Measurements from ENCODE around the gene TBX18.

Gene TBX18

GRCh38 chr6:84743616-84744015, 20.8 kb downstream of the TBX18 start:
- DNase-seq: no peak

DNA sequence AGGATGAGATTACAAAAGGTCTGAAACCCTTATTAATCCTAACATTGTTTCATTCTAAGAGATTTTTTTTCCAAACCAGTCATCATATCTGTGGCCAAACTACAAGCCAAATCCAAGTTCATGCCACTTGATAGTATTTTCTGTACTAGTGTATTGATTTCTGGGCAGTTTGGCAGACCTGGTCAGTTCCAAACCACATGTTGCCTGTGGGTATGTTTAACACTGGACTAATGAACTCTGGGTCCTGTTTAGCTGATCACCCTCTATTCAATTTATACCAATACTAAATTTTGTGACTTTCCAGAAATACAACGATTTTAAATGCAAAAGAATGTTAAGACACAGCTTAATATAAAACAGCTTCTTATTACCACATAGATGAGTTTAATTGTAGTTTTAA, 24.0 kb downstream of the TBX18 start:
- no peak for DNase-seq

DNA sequence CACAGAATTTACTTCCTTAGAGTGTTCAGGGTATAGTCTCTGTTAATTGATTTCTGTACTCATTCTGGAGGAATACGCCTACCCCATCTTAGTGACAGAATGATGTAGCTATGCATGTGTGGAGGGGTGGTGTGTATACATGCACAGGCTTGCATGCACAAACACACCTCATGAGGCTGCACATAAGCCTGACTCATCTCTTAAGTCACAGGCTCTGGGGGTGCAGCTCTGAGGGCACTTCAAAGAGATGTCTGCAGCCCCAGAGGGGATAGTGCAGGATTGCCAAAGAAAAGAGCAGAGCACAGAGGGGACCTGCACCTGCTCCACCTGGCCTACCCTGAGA, 24.6 kb downstream of the TBX18 start:
- DNase-seq: no peak

- no peak for DNase-seq
Measured at GRCh38 chr6:84738996-84739865, 25.2 kb downstream of the TBX18 start.

- DNase-seq: no peak
Measured at GRCh38 chr6:84733889-84734288, 30.5 kb downstream of the TBX18 start.

DNA sequence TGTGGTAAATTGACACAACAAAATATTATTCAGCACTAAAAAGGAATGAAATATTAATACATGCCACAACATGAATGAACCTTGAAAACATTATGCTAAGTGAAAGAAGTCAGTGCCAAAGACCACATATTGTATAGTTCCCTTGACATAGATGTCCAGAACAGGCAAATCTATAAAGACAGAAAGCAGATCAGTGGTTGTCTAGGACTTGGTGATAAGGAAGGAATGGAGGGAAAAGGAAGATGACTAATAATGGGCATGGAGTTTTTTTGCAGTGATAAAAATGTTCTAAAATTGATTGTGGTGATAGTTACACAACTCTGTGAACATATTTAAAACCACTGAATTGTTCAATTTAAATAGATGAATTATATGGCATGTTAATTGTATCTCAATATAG, 32.5 kb downstream of the TBX18 start:
- no peak for DNase-seq

DNA sequence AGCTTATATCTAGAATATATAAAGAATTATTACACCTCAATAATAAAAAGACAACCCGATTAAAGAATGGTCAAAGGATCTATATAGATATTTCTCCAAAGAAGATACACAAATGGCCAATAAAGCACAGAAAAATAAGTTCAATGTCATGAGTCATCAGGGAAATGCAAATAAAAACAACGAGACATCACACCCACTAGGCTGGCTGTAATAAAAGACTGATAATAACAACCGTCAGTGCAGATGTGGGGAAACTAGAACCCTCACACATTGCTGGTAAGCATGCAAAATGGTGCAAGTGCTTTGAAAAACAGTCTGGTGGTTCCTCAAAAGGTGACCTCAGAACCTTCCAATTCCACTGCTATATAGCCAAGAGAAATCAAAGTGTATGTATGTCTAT, 33.0 kb downstream of the TBX18 start:
- DNase-seq: no peak

DNA sequence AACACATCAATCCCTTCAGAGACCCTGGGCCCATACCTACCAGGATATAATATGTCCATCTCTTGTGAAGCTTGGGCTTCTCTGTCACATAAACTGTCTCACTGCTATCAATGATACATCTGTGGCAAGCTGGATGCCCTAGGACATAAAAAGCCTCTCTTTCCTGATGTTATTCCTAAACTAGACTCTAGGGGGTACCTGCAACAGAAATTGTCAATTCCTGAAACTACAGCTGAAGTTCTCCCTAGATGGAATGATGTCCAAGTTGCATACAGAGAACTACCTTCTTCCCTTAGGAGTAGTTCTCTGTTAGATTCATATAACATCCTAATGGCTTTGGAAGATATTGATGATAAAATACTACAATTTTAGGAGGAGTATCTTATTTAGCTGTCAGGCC, 35.8 kb downstream of the TBX18 start:
- no peak for DNase-seq

- no peak for DNase-seq
Measured at GRCh38 chr6:84719152-84719551, 45.2 kb downstream of the TBX18 start.

DNA sequence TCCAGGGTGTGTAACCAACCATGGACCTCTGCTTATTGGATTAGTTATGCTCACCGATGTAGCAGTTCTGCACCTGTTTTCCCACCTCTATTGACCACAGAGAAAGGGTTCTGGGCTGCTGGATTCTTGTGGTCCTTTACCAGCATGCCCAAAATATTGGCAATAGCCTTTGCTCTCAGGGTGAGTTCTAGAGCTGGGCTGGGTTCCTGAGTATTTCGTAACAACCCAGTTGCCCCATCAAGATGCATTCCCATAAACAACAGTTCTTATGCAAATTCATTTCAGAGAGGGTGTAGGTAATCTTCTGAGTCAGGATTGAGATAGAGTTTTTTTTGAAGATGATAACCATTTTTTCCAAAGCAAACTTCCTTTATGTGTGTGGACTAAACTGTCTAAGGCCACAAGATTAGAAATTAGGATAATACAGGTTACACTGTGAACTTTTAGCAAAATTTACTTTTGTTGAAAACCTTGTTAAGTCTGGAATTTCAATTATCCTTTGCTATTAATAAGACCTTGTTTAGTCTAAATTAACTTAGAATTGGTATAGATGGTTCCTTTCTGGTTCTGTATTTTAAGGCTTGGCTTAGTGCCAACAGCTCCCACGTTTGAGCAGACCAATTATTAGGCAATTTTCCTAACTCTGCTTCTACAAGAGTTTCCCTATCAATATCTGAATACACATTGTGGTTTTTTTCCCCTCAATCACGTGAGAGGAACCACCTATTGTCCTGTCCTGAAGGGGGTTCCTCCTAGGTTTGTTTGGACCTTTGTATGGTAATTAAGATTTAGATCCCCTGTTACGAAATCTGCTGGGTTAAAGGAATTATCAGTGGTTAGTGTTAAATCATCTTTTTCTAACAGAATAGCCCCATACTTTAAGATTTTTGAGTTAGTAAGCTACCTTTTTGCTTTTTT, 46.1 kb downstream of the TBX18 start:
- DNase-seq: no peak

- DNase-seq: no peak
Measured at GRCh38 chr6:84709121-84709520, 55.3 kb downstream of the TBX18 start.

DNA sequence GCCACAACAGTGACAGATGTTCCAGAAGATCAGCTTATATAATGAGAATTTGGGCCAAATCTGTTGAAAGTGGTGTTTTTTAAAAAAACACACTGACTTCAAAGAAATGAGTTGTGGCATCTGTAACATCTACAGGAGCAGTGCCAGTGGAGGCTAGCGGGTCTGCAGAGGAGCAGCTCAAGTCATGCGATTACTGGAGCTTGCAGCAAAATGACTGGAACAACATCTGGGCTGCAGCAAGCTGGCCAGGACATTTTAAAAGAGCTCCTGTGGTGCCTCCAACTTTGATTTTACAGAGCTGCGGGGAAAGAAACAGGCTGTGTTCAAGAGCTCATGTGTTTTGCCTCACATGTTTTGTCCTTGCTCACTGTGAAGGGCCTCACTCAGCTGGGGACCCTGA, 57.2 kb downstream of the TBX18 start:
- no peak for DNase-seq

- DNase-seq: no peak
Measured at GRCh38 chr6:84696166-84696565, 68.2 kb downstream of the TBX18 start.

DNA sequence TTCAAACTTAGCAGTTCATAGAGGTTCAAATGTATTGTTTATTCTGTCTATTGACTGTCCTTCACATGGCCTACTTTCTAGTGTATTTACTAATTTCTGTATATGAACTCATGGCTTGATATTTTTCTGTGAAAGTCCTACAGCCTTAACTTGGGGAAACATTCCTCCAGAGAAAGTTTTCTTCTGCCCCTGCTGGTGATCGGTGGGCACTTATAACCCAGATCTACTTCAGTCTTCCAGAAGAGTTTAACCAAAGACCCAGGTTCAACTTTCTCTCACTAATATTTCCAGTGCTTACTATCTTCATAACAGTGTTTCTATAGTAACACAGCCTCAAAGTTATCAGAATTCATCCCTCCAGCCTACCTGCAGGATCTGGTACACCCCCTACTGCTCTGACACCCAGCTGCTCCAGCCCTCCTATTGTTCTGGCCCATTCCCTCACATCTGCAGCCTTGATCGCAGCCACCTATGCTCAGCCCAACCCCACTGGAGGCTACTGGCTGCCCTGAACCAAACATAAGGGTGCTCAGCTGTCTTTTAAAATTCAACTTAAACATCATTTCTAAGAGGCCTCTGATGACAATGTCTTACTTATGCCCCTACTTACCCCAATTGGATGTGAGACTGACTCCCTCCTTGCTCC, 72.3 kb downstream of the TBX18 start:
- DNase-seq: no peak

DNA sequence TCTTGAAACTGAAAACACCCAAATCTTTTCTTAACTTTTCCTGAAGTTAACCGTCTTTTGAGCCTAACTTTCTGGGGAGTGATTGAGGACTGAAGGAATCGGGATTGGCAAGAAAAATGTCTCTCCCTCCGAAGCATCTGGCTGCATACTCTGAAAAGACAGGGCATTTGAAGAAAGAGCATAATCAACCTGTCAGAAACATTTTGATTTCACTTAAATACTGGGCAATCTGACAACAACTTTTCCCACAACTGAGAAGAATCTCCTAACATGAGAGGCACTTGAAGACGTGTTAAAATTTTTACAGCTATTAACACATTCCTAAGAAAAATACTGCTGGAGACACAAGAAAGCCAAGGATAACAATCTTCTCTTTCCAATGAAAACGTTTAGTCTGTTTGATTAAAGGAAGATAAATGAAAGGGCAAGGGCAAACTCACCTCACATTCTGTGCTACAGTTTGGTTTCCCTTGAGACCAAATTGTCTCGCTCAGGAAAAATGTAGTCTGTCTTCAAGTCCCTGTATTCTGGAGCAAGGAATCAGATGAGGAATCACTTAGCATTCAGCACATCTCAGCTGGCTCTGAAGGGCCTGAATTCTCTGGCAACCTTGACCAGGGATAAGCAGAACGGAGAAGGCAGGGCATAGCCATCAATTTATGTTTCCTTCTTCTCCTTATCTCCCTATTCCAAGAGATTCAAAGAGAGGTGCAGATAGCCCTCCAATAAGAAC, 76.1 kb downstream of the TBX18 start:
- DNase-seq: no peak

DNA sequence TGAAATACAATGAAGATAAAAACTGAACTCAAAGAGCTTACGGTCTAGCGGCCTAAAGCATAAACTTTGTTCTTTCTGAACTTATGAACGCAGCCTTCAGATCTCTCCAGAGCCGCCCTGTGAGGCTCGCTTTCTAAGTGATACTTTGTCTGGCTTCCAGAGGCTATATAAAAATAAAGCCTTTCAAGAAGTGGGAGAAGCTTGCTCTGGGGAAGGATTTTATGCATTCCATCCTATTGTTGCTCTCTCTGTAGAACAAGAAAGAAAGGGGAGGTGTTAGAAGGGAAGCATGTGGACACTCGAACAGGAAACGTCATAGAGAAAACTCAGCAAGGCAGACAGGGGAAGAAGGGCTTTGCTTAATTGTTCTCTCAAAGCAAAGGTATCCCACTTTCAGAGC, 77.0 kb downstream of the TBX18 start:
- DNase-seq: no peak

GRCh38 chr6:84685983-84686584, 78.3 kb downstream of the TBX18 start:
- DNase-seq: no peak

- no peak for DNase-seq
Measured at GRCh38 chr6:84681693-84682326, 82.6 kb downstream of the TBX18 start.

GRCh38 chr6:84675651-84676050, 88.7 kb downstream of the TBX18 start:
- DNase-seq: no peak

DNA sequence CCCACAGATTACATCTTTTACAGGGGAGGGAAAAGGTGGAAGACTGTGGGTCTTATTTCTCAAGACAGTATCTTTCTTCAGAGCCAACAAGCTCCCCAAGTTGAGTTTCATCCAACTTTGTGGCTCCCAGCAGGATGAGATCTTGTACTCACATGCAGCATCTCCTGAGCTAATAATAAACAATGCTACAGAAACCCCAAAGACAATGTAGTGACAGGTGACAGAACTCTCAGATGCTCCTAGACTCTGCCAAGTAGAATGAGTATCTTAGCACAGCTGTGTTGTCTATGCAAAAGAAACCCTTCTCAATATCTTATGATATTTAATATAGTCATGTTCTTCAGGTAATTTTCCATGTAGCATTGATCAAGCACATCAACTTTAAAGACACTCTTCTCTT, 90.0 kb downstream of the TBX18 start:
- DNase-seq: no peak

- DNase-seq: no peak
Measured at GRCh38 chr6:84671183-84671582, 93.2 kb downstream of the TBX18 start.

DNA sequence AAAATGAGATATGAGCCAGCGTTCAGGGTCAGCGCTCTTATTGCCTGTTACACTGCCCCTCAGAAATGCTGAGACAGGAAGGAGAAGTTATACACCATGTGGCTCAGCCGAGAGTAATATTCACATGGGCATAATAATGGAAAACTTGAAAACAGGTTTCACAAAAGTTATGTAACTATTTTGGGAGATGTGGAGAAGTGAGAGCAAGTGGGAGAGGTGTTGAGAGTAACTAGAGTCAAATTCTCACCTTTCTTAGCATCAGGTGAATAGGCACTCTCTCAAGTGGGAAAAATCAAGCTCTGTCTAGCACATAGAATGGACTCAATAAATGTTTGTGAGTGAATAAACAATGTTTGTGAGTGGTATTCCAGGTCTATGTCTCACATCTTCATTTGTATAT, 94.5 kb downstream of the TBX18 start:
- no peak for DNase-seq
